Adrenal gland (tissue), 5 donors: ENCODE data around the gene MOV10.

ENCODE experiments used
- CTCF ChIP-seq, 6 experiments: fragments of 450-650 bp in 4 of 6; fragments of 200-600 bp in 2 of 6; sonication (generic) in 1 of 6; IDR thresholded peaks; 1 replicate in 5 of 6; 2 replicates in 1 of 6; pipeline versions ENCODE4 v1.5.1 to v1.8.0; 2016 to 2021; ENCODE audit warnings: antibody characterized with exemption in 6 of 6, mild to moderate bottlenecking in 2 of 6, moderate library complexity in 1 of 6
- POLR2A ChIP-seq, 2 donors: fragments of 450-650 bp; IDR thresholded peaks; one replicate each; pipeline ENCODE4 v1.6.1; 2017; ENCODE audit warnings: antibody characterized with exemption in 2 of 2, mild to moderate bottlenecking in 2 of 2, moderate library complexity in 1 of 2
- donor health status: DM: no; HTN: no; CAD: no.

- TF ChIP-seq CTCF (IDR thresholded peaks at IDR 0.05) (no peak), POLR2A (IDR thresholded peaks at IDR 0.05) (no peak)
Measured at GRCh38 chr1:112685913-112686312, 11.5 kb downstream of the MOV10 start.
